Measurements from ENCODE around the gene ARHGAP32.

GRCh38 chr11:128934351-128934750 is 257.8 kb downstream of the ARHGAP32 start:
- no peak for TF ChIP-seq POLR2AphosphoS5 (IDR thresholded peaks at IDR 0.05)
- TF ChIP-seq CTCF (IDR thresholded peaks at IDR 0.05): no peak
- TF ChIP-seq POLR2A (IDR thresholded peaks at IDR 0.05): no peak
- TF ChIP-seq EP300 (IDR thresholded peaks at IDR 0.05): no peak
